Hematopoietic multipotent progenitor cell (in vitro differentiated cells): ENCODE results near the gene ABCA9. TPM values are rescaled to one million over a fixed set of nuclear protein-coding genes. Genes with fewer than 3 reads are reported as not detected.
"Not testable (repeated sequence)": the region's sequence is repeated elsewhere in the genome, so short reads cannot be mapped to it uniquely, and the experiment has no call there.

Source experiments
- DNase-seq, 3 donors: peaks; one replicate each; pipeline ENCODE4 v3.0.0-alpha.2; 2011 to 2015; ENCODE audit warnings: low read depth in 2 of 3, low spot score in 2 of 3
- total RNA-seq: library from RNA; depleted of rRNA; stranded (reverse); fragments of >200 nt; gene quantifications from one replicate; pipeline ENCODE4 v1.2.3, GENCODE V29; 2012

The ABCA9 gene
- total RNA-seq, 1 donor = under 0.01 TPM

DNA sequence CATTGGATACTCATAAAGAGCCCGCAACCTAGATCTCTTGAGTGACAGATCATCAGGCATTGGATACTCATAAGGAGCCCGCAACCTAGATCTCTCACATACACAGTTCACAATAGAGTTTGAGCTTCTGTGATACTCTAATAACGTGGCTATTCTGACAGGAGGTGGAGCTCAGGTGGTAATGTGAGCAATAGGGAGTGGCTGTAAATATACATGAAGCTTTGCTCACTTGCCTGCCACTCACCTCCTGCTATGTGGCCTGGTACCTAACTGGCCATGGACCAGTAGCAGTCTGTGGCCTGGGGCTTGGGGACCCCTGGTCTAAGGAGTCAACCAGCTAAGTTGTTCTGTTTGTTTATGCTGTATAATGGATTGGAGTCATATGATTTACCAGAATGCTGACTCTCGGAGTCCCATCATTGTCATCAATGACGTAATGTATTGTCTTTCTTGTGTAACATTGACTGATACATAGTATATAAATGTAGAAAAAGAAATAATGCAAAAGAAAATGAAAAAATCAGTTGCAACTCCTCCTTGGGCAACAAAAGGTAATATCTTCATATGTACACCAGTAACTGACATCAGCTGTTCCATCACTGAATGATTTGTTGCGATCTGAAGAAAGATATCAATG is 17.5 kb downstream of the ABCA9 start:
- DNase-seq = no peak

DNA sequence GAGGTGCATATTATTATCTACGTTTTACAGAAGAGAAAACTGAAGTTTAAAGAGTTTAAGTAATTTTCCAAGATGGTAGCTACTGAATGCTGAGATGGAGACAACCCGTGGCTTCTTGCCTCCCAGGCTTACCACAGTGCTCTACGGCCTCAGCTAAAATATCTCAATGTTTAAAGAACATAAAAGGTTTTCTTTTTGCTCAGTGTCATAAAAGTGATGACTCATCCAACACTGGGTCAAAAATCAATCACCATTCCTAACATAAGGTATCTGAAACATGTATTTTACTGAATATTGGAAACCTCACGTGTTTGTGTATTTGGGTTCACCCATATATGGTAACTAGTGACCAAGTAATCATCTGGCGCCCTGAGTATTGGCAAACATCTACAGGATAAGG is 18.4 kb downstream of the ABCA9 start:
- DNase-seq = no peak

DNA sequence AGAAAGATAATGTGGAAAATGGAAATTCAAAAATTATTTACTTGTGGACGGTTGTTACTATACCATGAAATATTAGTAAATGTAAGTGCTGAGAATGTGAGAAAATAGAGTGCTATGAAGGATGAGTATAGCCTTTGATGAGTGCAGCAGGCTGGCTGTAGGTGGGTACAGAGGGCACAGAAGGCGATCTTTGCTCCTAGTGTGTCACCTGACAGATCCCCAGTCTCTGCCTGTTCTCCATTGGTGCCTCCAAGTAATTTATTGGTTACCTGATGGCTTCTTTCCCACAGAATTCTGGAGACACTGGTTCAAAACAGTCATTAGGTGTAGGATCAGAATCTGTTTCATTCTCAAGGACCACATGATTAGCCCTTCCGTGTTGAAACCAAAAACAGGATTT is 28.9 kb downstream of the ABCA9 start:
- DNase-seq = no peak

DNA sequence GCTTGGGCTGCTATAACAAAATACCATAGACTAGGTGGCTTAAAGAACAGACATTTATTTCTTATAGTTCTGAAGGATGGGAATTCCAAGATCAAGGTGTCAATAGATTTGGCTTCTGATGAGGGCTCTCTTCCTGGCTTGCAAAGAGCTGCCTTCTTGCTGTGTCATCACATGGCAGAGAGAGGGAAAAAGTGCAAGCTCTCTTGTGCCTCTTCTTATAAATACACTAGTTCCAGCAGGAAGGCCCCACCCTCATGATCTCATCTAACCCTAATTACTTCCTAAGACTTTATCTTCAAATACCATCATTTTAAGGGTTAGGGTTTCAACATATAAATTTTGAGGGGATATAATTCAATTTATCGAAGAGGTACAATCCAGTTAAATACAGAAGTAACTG is 30.6 kb downstream of the ABCA9 start:
- DNase-seq = no peak

DNA sequence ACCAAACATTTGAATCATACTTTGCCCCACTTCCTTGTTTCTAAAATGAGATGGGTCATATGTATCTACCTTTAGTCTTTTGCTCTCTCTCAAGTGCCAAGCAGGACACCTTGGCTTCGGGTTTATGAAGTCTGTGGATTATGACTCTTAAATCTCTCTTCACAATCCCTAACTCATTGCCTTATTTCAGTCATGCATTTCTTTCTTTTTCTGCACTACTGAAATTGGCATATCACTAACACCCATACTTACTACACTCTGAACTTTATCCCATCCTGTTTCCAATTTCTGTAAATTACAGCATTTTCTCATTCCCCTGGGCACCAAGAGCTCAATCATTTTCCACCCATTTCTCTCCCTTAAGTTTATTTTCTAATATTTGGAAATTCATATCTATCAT is 42.0 kb downstream of the ABCA9 start:
- no peak for DNase-seq

DNA sequence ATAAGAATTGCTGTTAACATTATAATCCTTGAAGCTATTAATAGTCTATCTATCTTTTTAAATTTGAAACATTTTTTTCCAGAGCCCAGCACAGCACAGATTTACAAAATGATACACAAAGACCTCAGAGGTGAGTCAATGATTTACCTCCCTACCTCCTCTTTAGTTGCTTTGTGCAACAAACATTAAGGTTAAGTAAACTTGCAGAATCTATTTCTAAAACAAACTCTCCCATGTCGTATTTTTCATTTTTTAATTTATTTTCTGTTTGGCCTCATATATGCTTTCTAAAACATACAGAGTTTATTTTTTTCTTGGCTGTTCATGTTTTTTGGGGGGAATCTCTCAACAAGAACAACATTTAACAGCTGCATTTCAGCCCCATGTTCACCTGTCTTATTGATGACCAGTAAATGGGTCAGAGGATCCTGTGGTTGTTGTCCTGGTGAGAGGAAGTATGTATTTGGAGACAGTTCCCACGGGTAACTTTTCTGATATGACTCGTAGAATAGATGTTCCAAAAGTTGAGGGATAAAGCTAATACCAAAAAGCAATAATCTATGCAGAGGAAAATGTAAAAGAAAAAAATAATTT is 42.6 kb downstream of the ABCA9 start:
- no peak for DNase-seq

DNA sequence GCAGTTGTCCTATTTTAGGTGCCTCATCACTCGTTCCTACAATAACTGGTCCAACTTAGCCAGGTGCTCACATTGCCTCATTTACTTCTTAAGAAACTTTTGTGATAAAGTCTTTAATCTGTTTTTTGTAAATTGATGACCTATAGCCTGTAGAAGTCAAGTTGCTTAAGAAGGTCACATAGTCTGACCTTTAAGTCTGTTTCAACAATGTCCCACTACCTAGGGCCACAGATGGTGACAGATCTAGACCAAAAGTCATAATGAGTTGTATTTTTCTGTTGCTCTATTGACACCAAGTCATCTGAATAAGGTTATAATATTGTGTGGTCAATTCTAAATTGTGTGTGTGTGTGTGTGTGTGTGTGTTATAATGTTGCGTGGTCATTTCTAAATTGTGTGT is 45.1 kb downstream of the ABCA9 start:
- DNase-seq = no peak

DNA sequence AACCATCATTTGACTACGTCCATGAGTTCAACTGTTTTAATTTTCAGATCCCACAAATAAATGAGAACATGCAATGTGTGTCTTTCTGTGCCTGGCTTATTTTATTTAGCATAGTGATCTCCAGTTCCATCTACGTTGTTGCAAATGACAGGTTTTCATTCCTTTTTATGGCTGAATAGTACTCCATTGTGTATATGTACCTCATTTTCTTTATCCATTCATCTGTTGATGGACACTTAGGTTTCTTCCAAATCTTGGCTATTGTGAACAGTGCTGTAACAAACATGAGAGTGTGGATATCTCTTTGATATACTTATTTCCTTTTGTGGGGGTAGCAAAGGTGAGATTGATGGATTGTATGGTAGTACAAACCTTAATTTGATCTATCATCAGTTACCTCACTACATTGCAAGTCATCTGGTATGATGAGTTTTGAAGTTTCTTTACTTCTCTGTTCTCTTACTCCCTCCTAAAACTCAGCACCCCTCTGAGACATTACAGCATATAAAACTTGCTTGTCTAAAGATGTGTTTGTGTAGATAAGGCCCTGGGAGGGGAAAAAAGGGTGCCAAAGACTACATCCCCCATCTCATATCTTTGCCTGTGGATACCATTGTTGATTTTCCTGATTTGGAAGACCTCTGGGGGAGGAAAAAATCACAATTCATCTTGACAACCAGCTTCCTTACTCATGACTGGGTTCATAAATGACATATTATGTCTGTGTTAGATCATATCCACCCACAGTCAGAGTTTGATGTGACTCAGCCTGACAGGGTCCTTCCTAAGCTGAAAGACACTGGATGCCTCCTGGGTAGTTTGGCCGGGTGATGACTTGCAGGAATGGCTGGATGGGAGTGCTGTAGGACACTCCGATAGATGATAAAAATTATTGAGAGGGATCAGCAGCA is 47.6 kb downstream of the ABCA9 start:
- DNase-seq = no peak

DNA sequence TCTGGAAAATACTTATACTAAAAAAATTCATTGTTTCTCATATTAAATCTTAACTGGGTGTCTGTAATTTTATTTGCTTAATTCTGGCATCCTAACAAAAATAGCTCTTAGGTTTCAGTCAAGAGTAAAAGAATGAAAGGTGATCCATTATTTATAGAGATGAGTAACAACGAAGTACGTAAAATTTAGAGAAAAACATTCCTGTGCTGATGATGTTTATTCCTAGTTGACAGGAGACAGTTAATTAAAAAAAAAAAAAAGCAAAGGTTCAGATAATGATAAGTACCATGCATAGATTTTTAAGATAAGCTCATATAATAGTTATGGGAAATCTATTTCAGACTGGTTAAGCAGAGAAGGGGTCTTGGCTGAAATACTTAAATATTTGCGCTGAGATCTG is 50.8 kb downstream of the ABCA9 start:
- DNase-seq = no peak

DNA sequence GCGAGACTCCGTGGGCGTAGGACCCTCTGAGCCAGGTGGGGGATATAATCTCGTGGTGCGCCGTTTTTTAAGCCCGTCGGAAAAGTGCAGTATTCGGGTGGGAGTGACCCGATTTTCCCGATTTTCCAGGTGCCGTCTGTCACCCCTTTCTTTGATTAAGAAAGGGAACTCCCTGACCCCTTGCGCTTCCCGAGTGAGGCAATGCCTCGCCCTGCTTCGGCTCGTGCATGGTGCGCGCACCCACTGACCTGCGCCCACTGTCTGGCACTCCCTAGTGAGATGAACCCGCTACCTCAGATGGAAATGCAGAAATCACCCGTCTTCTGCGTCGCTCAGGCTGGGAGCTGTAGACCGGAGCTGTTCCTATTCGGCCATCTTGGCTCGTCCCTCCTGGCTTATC is 56.0 kb downstream of the ABCA9 start:
- DNase-seq = not testable (repeated sequence)

DNA sequence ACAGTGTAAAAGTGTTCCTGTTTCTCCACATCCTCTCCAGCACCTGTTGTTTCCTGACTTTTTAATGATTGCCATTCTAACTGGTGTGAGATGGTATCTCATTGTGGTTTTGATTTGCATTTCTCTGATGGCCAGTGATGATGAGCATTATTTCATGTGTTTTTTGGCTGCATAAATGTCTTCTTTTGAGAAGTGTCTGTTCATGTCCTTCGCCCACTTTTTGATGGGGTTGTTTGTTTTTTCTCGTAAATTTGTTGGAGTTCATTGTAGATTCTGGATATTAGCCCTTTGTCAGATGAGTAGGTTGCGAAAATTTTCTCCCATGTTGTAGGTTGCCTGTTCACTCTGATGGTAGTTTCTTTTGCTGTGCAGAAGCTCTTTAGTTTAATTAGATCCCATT is 61.0 kb downstream of the ABCA9 start:
- not testable (repeated sequence) for DNase-seq

DNA sequence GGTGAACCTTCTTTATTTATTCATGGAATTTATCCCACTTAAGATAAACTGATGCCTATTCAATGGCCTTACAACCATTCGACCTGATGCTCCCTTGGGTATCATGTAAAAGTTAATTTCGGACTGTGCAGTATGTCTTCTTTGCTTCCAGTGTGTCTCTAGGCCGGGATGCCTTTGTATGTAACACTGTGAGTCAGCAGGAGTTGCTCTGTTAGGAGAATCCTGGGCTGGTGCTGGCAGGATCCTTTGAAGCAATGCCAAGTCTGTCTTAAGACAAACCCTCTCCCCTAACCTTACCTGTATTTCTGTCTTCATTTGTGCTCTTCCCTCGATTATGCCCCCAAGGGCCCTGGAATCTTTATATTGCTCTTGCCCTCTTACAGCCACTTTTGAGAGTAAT is 67.6 kb downstream of the ABCA9 start:
- DNase-seq = no peak

DNA sequence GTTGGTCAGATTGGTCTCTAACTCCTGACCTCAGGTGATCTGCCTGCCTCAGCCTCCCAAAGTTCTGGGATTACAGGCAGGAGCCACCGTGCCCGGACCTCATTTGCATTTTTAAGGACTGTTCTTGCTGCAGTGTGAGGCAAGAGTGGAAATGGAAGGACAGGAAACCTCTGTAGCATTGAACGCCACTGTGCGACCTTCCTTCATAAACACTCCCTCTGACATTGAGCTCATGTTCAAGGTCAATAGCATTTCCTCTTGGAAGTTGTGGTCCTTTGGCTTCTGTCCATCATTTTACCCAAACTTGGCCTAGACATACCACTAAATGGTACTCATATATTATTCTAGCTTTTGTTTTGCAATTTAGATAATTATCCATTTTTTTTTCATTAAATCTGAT is 72.8 kb downstream of the ABCA9 start:
- DNase-seq = no peak

DNA sequence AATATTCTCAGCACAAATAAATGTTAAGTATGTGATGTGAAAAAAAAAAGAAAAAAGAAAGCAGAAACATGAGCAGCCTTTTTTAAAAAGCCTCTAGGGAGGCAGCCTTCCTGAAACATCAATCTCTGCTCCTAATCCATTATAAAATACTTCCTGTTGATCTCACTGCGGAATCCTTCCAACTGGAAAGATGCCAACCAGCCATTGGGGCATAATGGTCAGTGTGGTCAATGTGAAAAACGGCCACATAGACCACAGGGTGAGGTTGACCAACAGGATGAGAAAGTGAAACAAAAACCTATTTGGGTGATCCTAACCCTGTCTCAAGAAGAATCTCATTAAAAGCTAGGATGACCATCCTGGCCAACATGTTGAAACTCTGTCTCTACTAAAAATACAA is 79.4 kb downstream of the ABCA9 start:
- no peak for DNase-seq

DNA sequence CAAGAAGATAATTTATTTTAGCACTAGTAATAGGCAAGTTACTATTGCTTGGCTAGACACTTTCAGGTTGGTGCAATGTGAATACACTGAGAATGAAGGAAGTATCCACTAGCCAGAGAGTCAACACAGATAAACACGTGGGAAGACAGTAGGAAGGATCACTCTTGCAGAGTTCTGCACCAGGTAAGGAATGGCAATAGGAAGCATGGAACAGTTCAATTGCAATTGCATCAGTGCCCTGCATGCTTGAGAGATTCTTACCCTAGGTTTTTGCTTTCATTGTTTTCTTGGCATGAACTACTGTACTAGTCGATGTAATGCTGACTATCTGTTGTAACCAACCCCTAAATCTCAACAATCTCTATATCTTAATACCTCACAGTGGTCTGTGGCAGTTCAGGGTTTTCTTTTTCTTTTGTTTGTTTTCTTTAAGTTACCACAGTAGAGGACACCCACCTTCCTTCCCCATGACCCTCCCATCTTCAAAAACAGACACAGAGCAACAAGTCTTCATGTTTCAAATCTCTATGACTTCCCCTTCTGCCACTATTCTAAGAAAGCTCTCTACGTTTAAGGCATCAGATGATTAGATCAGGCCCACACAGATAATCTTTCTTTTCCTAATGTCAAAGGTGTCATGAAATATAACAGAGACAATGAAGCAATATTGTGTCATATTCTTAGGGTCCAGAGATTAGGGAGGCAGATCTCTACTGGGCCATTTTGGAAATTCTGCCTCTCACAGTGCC is 87.5 kb downstream of the ABCA9 start:
- peak in 1 of 3 donors; percentile 11 for DNase-seq

DNA sequence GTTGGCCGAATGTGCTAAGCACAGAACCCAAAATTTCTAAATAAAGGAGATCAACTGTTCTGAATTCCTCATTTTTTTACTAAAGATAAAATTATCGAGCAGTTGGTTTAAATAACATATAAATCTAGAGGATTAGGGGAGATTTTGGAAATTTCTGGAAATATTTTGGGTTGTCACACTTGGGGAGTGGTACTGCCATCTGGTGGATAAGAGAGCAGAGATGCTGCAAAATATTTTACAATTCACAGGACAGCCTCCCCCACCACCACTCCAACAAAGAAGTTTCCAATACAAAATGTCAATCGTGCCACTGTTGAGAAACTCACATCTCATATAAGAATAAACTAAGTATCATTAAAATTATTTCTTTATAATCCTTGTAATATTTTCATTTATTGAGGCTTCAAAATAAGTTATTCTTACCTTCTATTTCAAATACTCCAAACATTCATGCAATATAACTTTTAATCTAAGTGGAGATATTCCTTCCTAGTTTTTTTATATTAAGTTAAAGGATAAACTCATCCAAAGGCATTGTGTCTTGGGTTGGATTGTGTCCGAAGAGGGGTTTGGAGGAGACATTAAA is 88.5 kb downstream of the ABCA9 start:
- peak in 2 of 3 donors; percentile 9 to 51 for DNase-seq

DNA sequence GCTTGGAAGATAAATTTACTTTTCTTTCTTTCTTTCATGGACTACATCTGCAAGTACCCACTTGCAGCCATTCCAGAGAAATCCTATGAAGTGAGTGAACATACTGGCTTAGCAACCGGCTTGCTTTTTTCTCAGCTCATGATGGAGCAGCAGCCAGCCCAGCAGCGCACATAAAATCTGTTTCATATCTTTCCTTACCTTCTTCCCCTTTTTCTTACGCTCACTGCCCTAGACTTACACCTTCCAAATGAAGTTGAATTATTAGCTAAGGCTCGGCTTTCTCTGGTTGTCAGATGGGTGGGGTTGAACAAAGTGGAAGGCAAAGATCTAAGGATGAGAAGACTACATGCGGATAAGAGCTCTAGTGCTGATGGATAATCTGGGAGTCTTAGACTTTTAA is 91.6 kb downstream of the ABCA9 start:
- DNase-seq = peak in 1 of 3 donors; percentile 36

DNA sequence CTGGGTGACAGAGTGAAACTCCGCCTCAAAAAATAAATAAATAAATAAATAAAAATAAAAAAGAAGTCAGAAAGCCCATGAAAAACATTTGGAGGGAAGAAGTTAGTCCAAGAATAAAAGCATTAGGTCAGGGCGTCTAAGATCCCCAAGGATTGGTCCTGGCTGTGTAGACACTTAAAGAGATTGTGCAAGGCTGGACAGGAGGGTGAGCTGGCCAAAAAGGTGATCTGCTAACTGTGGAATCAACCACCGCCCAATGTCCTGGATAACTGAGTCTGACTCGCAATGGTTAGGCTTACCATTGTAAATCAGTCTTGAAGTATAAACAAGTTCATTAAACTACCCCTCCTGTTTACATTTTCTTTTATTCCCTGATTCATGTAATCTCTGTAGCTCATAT is 96.8 kb downstream of the ABCA9 start:
- DNase-seq = no peak

DNA sequence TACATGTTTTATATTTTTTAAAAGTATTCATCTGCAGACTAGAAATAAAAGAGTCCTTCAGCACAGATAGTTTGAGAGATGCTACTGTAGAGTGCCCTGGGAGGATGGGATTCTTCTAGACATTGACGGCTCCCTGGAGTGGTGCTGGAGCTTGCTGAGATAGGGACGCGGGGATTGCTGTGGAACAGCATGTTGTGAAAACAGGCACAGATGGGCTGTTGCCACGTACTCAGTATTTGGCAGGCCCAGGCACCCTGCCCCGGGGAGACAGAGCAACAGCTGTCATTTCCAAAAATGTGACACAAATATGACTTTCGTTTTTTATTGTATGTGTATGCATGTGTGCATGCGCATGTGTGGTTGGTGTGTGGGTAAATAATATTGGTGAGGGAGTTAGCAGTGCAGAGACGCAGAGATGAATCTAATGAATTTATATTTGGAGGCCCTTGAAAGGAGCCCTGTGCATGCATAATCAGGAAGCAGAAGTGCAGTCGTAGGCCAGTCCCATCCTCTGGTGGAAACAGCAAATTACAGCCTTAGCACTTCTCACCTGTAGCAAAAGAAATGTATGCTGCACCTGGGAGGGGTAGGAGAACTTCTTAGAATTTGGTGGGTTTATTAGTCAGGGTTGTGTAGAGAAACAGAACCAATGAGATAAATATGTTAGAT is 99.4 kb downstream of the ABCA9 start:
- DNase-seq = no peak

DNA sequence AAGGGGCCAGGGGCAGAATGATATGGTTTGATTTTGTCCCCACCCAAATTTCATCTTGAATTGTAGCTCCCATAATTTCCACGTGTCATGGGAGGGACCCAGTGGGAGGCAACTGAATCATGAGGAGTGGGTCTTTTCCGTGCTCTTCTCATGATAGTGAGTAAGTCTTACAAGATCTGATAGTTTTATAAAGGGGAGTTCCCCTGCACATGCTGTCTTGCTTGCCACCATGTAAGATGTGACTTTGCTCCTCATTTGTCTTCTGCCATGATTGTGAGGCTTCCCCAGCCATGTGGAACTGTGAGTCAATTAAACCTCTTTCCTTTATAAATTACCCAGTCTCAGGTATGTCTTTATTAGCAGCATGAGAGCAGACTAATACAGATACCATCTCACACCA is 101.6 kb downstream of the ABCA9 start:
- DNase-seq = not testable (repeated sequence)
